HG03103 (cell line): ENCODE results near the gene ZBTB7B.
A peak's percentile ranks its signal among the peaks of the same experiment; 100 is the strongest.
"Not testable (repeated sequence)": the region's sequence is repeated elsewhere in the genome, so short reads cannot be mapped to it uniquely, and the experiment has no call there.

Experiments used
- ATAC-seq: cut with Tn5 transposase; IDR thresholded peaks from one replicate; pipeline ENCODE4 v1.9.1; 2021; ENCODE audit warnings: low read depth; ENCODE audit not compliant: unreplicated experiment

Gene ZBTB7B

DNA sequence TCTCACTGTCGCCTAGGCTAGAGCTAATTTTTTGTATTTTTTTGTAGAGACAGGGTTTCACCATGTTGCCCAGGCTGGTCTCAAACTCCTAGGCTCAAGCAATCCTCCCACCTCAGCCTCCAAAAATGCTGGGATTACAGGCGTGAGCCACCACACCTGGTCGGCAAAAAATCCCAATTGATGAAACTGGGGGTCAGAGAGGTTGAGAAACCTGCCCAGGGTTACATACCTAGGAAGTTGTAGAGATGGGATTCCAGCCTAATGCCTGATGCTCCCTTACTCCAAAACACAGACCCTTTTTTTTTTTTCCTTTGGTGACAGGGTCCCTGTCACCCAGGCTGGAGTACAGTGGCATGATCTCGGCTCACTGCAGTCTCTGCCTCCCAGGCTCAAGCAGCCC, 15.9 kb upstream of the ZBTB7B start:
- ATAC-seq, result not testable (repeated sequence)

DNA sequence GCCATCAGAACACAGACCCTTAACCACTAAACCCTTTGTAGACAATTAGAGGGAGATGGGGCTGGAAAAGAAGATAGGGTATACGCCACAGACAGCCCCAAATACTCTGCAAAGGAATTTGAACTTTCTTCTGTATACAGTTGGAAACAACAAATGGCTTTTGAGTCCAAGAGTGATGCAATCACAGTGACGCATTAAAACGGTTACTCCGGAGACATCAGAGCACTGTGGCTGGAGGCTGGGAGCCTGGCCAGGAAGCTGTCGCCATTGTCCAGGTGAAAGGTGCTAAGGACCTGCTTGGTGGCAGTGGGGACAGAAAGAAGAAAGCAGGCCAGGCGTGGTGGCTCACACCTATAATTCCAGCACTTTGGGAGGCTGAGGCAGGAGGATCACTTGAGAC, 15.3 kb upstream of the ZBTB7B start:
- ATAC-seq, result no peak

DNA sequence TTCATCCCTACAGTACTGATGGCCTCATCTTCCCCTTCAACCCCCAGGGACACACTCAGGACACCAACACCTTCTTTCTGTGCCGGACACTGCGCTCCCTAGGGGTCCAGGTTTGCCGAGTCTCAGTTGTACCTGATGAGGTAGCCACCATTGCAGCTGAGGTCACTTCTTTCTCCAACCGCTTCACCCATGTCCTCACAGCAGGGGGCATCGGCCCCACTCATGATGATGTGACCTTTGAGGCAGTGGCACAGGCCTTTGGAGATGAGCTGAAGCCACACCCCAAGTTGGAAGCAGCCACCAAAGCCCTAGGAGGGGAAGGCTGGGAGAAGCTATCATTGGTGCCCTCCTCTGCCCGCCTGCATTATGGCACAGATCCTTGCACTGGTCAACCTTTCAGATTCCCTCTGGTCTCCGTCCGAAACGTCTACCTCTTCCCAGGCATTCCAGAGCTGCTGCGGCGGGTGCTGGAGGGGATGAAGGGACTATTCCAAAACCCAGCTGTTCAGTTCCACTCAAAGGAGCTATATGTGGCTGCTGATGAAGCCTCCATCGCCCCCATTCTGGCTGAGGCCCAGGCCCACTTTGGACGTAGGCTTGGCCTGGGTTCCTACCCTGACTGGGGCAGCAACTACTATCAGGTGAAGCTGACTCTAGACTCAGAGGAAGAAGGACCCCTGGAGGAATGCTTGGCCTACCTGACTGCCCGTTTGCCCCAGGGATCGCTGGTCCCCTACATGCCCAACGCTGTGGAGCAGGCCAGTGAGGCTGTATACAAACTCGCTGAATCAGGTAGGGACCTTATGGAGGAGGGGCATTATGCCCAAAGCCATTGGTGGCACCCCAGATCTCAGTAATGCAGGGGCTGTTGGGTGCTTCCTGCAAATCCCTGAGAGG, 14.3 kb upstream of the ZBTB7B start:
- no peak for ATAC-seq

DNA sequence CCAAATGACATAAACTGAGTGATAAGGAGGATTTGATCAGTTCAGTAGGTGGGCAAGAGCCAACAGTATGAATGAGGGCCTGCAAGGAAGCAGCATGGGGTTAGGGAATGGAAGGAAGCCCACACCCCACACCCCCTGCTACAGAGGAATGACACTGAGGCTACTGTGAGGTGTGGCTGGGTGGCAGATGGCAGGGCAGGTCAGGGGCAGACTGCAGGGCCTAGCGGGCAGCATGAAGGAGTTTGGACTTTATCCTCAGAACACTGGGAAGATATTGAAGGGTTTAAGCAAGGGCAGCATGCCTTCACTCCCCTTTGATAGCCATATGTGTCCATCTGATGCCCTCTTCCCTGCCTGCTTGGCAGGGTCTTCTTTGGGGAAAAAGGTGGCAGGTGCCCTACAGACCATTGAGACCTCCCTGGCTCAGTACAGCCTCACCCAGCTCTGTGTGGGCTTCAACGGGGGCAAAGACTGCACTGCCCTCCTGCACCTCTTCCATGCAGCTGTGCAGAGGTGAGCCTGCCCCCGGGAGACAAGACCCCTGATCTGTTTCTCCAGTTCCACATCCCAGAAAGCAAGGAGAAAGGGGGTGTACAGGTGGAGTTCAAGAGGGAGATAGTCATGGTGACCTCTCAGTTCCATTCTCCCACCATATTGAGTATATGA, 13.3 kb upstream of the ZBTB7B start:
- ATAC-seq, result no peak

DNA sequence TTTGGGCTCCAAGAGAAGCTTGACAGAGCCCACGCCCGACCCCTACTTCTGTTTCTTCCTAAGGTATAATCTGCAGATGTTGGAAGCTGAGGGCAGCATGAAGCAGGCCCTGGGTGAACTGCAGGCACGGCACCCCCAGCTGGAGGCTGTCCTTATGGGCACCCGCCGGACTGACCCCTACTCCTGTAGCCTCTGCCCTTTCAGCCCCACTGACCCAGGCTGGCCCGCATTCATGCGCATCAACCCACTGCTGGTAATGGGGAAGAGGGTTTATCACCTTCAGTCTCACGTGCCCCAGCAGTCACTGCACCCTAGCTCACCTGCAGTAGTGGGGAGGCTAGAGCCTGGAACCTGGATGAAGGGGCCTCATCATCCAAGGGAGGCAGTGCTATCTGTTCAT, 12.3 kb upstream of the ZBTB7B start:
- ATAC-seq, result no peak

DNA sequence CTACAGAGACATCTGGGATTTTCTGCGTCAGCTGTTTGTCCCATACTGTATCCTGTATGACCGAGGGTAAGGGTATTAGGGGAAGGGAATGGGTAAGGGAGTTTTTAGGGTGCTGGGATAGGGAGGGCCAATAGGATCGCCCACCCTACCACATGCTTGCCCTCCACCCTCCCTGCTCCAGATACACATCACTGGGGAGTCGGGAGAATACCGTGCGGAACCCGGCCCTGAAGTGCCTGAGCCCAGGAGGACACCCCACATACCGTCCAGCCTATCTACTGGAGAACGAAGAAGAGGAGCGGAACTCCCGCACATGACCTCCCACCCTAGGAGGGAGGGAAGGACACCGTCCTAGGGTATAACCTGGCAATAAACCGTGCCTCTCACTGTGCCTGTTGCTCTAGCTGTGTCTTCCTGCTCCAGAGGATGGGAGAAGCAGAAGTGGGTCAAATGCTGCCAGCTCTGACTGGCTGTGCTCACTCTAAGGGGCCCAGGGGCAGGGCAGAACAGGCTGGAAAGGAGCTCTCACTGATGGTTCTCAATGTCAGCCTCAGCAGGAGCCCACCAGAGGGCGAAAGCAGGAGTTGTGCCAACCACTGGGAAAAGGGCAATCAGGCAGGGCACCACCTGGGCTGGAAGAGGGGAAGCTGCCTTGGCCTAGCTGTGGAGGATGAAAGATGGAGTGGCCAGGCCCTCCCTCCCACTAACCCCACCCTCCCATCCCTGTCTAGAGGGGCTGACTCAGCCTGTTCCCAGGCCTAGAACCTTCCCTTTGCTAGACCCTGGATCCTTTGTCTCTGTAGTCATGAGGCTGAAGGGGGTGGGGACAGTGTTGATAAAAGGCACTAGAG, 9.7 kb upstream of the ZBTB7B start:
- no peak for ATAC-seq

DNA sequence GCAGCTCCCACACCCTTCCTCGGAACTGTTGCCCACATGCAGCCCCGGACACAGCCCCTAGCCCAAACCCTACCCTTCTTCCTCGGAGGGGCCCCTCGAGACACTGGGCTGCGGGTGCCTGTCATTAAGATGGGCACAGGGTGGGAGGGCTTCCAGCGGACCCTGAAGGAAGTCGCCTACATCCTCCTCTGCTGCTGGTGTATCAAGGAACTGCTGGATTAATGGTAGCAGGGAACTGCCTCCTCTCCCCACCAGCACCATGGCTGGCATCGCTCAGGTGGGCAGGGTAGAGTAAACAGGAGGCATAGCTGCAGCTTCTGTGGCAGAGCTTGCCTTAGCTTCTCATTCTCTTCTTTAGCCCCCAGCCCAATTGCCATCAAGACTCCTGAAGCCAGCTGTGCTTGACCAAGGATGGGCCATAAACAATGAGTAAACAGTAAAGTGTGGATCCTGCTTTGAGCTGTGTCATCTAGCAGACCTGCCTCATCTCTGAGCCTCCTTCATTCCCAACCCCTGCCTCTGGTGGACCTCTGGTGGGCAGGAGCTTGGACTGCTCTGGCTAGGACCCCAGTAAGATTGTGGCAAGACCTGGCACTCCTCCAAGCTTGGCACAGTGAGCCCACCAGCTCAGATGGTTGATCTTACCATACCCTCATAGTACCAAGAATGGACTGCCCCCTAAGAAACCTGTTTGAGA, 8.9 kb upstream of the ZBTB7B start, which contains the start of gene LENEP:
LENEP (plus strand) TSS at position 15 of the 697 bp plus-strand sequence; CDS start at position 37, 22 bp downstream.
- no peak for ATAC-seq

DNA sequence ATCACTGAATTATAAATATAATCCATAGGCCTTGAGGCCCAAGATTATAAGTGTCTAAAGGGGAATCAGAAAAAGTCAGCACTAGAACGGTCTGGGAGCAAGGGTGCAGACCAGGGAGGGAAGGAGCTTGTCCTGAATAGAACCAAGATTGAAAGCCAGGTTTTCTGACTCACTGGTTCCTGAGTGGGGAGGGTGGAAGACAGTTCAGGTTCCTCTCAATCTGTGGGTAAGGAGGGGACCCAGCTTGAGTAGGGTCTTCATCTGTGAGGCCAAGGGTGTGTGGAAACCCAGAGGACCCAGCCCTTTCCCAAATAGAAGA, 8.4 kb upstream of the ZBTB7B start:
- no peak for ATAC-seq

DNA sequence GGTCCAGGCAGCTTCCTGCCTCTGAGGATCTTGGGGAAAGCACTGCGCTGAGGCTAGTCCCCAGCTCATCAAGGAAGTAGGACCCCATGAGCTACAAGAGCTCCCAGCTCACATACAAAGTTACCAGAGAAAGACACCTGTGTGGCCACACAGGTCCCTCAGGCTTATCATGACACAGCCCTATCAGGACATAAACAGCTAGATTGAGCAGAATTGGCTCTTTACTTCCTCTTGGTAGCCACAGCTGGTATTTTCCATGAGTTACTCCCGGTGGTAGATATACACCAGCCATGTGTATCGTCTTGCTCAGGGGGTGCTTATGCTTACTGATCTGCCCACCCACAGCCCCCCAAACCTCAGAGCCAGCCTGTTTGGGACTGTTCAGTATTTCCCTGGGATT, 8.0 kb upstream of the ZBTB7B start:
- ATAC-seq, result no peak

DNA sequence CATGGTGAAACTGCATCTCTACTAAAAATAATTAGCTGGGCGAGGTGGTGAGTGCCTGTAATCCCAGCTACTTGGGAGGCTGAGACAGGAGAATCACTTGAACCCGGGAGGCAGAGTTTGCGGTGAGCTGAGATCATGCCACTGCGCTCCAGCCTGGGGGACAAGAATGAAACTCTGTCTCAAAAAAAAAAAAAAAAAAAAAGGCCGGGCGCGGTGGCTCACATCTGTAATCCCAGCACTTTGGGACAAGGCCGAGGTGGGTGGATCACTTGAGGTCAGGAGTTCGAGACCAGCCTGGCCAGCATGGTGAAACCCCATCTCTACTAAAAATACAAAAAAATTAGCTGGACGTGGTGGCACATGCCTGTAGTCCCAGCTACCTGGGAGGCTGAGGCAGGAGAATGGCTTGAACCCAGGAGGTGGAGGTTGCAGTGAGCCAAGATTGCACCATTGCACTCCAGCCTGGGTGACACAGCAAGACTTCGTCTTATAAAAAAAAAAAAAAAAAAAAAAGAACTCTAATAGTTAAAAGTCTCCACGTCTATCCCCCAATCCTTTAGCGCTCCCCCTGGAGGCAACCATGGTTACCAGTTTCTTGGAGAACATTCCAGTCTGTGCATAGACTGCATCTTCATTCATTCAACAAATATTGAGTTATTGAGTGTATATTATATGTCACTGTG, 7.2 kb upstream of the ZBTB7B start:
- not testable (repeated sequence) for ATAC-seq

DNA sequence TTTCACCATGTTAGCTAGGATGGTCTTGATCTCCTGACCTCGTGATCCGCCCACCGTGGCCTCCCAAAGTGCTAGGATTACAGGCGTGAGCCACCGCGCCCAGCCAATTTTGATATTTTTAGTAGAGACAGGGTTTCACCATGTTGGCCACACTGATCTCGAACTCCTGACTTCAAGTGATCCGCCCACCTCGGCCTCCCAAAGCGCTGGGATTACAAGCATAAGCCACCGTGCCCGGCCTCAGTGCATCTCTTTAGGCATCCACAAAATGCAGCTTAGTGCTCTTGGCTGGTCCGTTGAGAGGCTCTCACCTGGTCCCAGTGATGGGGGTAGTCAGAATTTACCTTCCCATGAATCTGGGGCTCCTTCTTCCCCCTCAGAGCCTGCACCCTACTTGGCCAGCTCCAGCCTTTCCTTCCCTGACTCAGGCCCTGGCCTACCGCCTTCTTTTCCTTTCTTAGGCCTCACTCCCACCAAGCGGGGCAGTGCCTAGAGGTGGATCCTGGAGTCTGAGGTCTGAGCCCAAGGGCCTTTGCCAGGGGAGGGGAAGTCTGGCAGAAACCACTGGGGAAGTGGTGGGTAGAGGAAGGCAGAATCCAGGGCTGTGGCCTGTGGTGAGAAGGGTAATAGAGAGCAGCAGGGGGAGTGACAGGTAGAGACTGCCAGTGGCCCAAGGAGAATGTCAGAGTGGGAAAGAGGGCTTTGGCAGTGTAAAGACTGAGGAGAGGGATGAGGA, 5.5 kb upstream of the ZBTB7B start:
- ATAC-seq, result no peak

DNA sequence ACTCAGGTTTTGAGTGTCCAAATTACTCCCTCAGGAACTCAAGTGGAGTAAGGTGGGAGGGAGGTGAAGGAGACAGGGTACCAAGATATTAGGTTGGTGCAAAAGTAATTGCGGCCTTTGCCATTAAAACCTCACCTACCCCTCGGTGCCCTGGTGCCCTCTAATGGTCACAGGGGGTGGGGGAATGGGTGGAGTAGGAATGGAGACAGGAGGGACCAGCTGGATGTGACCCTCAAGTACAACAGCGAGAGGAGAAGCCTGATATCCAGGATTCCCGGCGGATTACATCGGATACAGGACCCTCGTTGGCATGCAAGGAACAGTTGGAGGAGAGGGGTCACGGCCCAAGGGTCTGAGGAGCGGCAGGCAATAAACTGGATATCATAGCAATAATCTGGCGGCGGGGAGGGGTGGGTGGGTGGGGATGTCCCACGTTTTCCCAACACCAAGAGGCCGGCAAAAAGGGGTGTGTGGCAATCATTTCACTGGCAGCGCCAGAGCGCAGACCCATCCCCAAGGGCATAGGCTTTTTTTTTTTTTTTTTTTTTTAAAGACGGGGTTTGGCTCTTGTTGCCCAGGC, 4.3 kb upstream of the ZBTB7B start:
- ATAC-seq, result no peak

DNA sequence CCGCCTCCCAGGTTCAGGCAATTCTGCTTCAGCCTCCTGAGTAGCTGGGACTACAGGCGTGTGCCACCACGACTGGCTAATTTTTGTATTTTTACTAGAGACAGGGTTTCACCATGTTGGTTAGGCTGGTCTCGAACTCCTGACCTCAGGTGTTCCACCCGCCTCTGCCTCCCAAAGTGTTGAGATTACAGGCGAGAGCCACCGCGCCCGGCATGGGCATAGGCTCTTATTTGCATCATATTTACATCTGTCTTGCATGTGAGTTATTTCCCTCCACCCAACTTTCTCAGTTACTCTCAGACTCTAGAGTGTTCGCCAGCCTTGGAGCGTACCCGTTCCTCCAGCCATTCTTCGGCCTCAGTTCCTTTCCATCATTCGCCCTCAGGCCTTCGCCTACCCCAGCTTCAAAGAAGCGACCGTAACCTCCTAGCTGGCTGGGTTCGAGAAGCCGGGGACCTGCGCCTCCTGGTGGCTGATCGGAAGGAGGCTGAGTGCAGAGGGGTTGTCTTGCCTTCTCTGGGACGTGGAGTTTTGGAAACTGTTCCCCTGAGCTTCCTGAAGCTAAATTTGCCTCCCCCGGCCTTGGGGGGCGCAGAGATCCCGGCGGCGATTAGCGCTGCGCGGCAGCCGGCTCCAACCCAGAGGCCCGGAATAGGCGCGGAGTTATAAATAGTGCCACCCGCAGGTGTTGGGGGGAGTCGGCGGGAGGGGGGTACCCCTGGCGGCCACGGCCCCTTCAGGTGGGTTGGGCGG, 3.6 kb upstream of the ZBTB7B start:
- ATAC-seq, result no peak

DNA sequence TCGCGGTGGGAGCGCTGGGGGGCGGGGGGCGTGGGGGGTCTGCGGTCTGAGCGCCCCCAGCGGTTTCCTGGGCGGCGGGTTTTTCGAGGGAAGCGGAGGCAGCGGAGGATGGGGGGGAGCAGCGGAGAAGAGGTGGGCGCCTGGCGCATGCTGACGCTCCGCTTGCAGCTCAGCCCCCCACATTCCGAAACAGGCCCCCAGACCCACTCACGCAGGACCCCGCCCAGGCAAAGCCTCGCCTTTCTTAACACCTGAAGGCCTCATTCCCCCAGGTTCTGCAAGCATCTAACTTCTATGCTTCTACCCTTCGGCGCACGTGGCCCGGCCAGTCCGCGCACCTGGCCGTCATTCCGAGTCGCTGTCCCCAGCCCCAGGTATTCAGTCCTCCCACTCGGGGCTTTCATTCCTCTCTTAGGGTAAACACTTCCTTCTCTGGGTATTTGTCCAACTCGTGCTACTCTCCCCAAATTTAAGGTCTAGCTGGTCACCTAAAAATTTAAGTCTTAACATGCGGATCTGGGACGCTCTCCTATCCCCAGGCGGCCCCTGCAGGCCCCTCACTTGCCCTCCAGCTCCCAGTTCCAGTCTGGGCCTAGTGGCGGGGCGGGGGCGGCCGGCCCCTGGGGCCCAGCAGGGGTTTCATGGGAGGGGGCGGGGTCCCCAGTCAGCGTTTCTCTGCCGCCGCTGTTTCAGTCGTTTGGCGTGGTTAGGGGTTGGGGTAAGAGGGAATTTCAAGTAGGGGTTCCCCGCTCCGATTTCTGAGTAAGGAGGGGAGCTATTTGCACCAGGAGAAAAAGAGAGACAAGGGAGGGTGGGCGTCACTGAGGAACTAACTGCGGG, 2.8 kb upstream of the ZBTB7B start:
- no peak for ATAC-seq

DNA sequence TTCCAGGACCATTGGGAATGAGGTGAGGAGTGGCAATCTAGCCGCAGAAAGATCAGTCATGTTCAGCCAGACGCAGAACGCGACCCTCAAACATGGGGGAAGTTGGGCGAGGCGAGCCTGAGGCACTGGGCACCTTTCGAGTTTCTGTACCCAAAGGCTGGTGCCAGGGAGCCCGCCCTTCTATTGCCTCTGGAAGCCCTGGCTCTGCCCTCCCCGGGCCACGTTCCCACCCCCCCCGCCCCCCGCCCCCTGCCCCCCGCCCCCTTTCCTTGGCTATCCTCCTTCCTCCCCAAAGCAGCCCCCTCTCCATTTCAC, 2.2 kb upstream of the ZBTB7B start:
- ATAC-seq, result no peak

DNA sequence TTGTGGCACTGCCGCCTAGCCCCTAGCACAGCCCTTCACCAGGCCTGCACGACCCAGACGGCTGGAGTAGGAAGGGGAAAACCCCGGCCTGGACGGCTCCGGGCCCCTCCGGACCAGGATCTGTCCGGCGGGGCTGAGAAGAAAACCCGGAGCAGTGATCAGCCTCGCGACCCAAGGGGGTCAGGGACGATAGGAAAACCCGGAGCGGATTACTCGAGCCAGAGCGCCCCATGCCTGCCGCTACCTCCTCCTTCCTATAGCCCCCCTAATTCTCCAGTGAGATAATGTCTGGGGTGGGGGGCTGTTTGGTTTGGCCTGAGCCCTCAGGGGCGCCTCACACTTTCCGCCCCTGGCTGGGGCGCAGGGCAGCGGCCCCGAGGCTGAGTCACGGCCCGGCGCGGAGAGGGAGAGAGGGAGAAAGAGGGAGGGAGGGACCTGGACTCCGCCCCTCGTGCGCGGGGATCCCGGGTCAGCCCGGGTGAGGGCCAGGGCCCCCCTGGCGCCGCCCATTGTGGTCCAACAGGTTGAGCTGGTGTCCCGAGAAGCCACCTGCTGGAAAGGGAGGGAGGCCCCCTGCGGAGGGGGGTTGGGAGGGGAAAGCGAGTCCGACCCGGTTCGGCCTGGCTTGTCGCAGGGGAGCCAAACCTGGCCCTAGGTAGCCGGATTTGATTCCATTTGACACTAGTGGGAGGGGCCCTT, 1.7 kb upstream of the ZBTB7B start:
- ATAC-seq, result peak; percentile 31

DNA sequence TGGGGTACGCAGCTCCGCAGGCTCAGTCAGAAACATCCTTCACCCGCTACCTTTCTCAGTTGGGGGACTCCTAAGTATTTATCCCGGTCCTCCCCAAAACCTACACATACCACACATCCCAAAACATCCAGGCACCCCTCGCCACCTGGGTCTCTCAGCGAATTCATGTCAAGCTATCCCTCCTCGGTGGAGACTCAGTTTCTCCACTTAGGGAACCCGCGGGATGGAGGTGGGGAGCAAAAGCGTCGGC, 1.3 kb upstream of the ZBTB7B start:
- ATAC-seq, result peak; percentile 16
